Upper lobe of left lung (tissue), 4 donors: Measurements from ENCODE around the gene ITGA4.

Experiments used
- CTCF ChIP-seq, 6 experiments: fragments of 450-650 bp in 4 of 6; fragments of 200-600 bp in 2 of 6; sonication (generic) in 2 of 6; IDR thresholded peaks; one replicate each; pipeline ENCODE4 v1.5.1; 2016 to 2019; ENCODE audit warnings: antibody characterized with exemption in 6 of 6
- POLR2A ChIP-seq, 4 donors: fragments of 450-650 bp; IDR thresholded peaks; one replicate each; pipeline ENCODE4 v1.5.1; 2016 to 2017; ENCODE audit warnings: antibody characterized with exemption in 4 of 4, mild to moderate bottlenecking in 2 of 4
- POLR2AphosphoS5 ChIP-seq, 2 donors: sonication (generic); formaldehyde crosslinking; IDR thresholded peaks; one replicate each; pipeline ENCODE4 v1.5.1; 2017; ENCODE audit warnings: antibody characterized with exemption in 2 of 2

GRCh38 chr2:181536730-181537129, 79.5 kb downstream of the ITGA4 start:
- TF ChIP-seq CTCF (IDR thresholded peaks at IDR 0.05) (no peak), POLR2AphosphoS5 (IDR thresholded peaks at IDR 0.05) (no peak), POLR2A (IDR thresholded peaks at IDR 0.05) (no peak)
